Measurements from ENCODE around the gene OSBP2.
"Not testable (repeated sequence)": the region's sequence is repeated elsewhere in the genome, so short reads cannot be mapped to it uniquely, and the experiment has no call there.

OSBP2 gene

DNA sequence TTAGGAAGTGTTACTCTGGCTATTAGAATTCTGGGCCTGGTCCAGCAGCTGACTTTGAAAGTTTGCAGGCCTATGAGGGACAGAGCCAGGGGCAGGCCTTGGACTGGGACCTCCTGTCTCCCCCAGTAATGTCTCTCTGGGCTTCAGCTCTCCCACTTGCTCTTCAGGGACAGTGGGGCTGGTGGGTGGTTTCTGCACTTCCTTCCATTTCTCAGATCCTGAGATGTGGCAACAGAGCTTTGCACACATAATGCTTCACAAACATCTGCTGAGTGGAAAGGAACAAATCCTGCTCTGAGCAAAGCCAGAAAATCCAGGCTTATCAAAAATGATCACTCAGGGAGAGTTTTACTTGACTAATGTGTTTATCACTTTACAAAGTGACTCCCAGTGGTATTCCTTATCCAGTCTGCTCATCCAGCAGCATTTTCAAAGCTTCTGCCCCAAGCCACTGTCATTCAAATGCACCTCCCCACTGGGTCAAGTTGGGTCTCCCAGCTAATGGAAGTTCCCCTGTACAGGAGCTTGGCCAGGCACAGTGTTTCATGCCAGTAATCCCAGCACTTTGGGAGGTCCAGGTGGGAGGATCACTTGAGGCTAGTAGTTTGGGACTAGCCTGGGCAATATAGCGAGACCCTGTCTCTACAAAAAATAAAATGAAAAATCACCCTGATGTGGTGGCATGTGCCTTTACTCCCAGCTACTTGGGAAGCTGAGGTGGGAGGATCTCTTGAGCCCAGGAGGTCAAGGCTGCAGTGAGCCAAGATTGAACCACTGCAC is 13.5 kb upstream of the OSBP2 start:
- DNase-seq, result no peak

DNA sequence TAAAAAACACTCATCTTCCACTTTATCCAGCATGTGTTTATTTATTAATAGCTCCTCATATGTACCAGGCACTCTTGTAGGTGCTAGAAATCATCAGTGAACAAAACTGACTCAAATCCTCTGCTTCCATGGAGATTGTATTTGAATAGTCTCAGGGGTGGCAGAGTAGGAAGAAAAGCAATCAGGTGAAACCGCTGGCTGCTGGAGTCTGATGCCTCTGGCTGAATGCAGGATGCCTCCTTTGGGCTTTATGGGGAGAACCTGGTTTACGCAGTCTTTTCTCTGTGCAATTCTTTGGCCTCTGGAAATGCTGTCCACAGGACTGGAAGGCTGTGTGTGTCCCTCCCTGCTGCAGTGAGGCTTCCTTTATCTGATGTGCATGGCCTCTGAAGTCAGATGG is 12.8 kb upstream of the OSBP2 start:
- DNase-seq, result no peak

DNA sequence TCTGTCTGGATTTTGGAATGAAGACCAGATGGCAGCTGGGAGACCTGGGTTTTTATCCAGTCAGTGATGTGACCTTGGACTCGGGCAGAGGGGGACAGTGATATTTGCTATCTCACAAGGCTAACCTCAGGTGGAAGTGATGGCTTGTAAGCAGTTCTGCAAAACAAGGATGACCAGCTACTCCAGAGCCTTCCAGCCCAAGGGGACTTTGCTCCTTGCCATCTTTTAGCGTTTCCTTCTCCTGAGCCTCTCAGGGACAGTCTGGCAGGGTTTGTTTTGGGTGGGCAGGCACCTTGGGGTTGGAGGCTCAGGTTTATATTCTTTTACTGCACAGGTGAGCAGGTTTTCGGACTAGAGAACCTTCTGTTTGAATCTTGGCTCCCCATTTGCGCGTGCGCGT is 9.5 kb upstream of the OSBP2 start:
- no peak for DNase-seq

DNA sequence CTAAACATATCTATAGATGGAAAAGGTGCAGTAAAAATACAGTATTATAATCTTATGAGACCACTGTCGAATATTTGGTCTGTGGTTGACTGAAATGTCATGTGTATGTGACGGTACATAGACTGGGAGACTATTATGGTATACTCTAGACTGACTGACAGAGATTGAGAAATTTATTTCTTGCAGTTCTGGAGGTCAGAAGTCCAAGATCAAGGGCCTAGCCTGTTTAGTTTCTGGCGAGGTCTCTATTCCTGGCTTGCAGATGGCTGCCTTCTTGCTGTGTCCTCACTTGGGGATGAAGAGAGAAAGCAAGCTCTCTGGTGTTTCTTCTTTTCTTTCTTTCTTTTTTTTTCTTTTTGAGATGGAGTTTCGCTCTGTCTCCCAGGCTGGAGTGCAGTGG is 7.3 kb upstream of the OSBP2 start:
- no peak for DNase-seq

DNA sequence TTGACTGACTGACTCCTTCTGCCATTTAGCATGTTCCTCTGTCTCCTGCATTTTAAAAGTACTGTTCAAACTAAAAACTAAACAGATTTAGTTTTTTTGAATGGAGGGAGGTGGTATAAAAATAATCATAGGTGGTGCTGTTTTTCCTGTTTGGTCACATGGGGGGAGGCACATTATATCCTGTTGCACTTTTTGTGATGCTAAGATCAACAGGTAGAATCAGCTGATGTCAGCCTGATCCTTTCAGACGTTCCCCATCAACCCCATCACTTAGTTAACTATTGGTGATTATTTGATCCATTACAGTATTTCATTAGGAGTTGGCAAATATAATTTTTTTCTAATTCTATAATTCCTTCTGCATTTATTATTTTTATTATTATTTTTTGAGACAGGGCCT is 5.1 kb upstream of the OSBP2 start:
- DNase-seq, result no peak

DNA sequence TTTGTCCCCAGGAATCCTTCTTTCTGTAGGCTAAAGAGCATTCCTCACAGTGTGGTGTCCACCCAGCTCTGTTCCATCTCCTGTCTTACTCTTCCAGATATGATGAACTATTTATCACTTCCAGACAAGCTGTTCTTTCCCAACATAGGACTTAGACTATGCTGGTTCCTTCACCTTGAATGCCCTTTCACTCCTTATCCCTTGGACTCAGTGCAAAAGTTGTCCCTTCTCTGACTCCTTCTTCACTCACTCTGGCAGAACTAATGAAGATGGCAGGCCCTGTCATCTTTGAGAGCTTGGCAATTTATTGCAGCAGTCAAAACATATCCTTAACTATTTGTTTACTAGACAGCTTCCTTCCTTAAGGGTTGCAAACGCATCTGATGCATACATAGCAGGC is 3.5 kb upstream of the OSBP2 start:
- no peak for DNase-seq

DNA sequence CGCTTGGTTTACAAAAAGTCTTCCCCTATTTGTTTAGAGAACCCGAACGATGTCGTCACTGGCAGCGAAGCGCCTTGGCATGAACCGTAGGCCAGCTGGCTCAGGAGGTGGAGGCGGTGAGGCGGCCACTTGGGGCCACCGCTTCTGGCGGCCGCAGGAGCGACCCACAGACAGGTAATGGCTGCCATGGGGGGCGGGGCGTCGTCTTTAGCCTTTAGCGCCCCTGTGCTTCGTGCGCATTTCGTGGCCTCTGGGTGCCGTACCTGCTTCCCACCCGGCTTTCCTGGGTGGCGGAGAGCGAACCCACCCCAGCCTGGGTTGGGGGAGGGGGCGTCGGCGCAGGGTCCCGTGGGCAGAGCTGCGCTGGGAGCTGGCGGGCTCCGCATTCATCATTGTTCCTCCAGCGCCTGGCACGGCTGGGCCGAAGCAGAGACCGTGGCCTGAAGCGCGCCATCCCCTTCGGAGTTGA is 469 bp upstream of the OSBP2 start:
- peak; percentile 89 for DNase-seq

DNA sequence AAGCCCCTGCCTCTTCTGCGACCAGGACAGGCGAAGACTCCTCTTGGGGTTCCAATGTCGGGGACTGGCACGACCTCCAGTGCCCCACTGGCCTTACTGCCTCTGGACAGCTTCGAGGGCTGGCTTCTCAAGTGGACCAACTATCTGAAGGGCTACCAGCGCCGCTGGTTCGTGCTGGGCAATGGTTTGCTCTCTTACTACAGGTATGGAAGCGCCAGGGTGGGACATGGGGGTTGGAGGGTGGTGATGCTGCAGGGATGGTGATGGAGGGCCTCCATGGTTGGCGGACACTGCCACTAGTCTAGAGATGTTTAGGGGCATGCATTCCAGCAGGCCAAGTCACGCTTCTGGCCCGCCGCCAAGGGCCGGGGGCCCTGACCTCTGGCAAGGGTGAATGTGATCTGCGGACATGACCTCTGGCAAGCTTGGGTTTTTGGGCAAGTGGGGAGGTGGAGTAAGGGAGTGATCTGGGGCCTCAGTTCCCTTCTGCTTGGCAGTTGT is 727 bp downstream of the OSBP2 start:
- no peak for DNase-seq

DNA sequence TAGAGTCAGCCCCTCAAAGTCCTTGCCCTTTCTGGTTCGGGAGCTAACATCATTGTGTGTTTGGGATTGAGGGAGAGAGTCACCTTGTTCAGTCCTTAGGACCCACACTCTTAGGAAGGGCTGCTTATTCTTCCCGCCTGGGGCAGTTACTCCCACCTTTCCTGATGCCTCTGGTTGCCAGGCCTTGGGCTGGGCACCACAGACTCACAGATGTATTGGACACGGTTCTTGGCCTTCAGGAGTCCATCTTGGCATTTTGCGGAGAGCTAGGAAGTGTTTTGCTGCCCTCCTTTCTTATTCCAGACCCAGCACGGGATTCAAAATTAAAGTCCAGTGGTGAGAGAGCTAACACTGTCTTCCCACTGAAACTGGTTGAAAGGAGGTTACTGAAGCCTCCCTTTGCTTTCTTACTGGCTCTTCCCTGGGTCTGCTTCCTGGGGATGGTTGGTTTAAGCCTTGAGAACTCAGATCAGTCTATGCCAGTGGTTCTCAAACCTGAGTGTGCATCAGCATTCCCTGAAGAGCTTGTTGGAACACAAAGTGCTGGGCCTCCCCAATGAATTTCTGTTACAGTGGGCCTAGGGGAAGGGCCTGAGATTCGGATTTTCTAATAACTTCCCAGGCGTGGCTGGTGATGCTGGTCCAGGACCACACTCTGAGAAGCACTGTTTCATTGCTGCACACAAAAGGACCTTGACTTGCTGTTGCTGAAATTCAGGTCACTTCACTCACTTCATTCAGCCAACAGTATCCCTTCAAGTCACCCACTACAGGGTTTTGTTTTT is 1.4 kb downstream of the OSBP2 start:
- DNase-seq, result no peak

DNA sequence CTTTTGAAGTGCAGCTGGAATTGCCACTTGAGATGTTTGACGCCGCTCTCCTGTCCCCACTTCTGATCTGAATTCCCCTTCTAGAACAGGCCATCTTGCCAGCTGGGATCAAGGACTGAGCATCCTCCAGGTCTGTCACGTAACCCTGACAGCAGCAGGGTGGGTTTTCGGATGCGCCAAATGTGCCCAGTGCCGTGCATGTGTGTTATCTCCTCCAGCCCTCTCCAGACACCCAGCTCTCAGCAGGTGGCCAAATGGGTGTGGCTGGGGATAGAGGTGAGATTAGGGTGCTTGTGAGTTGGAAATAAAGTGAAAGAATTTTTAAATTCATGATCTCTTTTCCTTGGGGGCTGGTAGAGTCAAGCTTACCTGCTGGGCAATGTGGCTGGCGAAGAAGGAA is 3.3 kb downstream of the OSBP2 start:
- no peak for DNase-seq

DNA sequence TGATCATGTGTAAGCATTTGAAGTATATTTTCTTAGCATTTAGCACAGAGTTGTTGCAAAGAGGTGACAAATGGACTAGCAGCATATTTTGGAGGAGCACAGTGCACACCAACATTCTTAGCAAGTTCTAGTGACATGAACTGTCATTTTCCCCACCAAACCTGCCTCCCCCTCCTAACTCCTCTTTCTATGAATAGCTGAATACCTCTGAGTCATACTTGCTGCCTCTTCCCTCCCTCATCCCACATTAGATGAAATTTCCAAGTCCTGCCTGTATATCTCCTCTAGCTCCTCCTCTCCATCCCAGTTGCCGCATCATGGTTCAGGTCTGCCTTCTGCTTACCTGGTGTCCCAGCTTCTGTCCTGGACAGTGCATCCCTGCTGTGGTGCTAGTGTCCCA is 7.2 kb downstream of the OSBP2 start:
- DNase-seq, result no peak

DNA sequence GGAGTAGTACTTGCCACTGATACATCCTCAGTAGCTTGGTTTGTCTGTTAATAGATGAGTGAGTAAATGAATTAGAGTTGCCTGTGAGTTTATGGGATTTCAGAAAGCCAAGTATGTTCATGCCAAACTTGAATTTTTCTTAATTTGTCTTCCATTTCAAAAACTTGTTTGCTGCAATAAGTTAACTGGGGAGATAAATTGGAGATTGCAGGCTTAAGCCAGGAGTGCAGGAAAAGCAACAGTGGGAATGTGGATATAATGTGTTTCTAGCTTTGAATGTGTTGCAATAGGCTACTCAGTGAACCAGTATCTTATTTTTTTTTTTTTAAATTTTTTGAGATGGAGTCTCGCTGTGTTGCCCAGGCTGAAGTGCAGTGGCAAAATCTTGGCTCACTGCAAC is 8.2 kb downstream of the OSBP2 start:
- no peak for DNase-seq

DNA sequence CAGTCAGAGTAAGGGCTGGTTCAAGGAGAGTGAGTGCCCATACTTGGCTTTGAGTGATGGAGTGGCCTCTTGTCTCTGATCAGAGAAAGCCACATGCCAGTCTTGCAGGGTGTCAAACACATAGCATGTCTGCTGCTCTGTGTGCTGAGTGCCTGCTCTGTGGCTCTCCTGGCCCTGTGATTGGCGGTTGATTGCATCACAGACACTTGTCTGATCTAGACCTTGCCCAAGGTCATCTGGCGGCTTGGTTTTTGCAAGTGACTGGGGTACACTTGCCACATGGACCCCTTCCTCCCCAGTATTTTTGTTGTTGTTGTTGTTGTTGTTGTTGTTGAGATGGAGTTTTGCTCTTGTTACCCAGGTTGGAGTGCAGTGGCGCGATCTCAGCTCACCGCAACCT is 10.3 kb downstream of the OSBP2 start:
- no peak for DNase-seq

DNA sequence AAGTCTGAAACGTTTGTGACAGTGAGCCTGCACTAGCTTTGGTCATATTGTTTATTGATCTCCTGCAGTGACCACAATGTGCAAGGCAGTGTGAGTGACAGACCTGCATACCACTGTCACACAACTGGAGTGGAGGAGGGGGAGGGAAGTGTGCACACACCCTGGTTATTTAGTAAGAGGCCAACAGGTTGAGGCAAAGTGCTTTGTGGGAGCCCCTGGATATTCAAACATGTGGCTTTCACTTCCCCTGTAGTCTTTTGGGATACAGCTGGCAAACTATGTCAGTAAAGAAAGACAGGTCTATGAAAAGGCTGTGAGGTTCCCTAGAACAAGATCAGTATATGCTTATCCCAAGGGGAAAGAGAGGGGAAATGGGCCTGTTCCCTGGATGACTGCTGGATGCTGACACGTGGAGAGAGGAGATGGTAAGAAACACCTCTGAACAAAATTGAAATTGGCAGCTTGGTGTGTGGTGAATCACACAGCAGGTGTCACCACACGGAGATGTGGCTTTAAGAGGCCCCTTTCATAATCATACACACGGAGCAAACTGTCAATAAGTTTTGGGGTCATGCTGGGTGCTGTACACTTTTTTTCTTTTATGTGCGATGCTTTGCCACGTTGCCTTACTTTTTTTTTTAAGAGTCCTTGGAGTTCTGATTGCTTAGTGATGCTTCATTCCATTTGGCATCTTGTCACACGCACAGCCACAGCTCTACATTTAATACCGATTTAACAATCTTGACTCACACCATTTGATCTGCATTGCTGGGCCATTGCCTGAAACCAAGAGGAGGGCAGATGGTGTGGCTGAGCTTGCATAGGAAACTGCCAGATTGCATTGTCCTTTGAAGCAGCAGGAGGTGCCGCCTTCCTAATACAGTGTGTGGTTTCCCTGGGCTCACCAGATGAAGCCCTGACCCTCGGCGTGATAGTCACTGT is 11.3 kb downstream of the OSBP2 start:
- peak; percentile 65 for DNase-seq

DNA sequence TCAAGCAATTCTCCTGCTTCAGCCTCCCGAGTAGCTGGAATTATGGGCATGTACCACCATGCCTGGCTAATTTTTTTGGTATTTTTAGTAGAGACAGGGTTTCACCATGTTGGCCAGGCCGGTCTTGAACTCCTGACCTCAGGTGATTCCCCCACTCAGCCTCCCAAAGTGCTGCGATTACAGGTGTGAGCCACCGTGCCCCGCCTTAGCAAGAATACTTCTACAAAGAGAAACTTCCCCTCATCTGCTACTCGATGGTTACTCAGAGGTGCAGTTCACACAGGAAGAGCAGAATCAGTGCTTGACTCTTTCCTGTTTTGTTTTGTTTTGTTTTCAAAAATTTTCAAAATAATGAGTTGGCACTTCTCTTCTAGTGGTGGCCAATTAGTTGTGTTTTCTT is 15.3 kb downstream of the OSBP2 start:
- not testable (repeated sequence) for DNase-seq

DNA sequence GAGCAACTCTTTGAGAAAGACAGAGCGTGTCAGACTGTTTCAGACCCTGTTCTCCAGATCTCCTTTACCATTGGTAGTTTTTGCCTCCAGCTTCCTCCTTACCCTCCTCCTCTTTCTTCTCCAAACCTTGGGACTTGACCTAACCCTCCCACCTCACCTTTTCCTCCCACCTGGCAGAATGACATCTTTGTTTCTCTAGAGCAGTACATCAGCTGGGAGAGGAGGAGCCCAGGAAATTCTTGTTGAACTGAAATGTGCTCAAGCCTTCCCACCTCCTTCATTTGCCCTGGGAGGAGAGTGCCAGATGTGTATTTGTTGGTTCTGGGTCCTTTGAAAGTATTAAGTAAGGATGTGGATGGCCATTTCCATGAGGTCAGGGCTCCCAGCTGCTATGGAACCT is 17.4 kb downstream of the OSBP2 start:
- DNase-seq, result no peak

DNA sequence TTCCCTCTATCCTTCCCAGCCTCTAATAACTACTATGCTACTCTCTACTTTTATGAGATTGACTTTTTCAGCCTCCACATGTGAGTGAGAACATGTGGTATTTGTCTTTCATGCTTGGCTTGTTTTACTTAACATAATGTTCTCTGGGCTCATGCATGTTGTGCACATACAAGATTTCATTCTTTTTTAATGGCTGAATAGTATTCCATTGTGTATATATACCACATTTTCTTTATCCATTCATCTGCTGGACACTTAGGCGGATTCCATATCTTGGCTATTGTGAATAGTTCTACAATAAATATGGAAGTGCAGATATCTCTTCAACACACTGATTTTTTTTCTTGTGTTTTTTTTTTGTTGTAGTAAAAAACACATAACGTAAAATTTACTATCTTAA is 19.4 kb downstream of the OSBP2 start:
- no peak for DNase-seq

DNA sequence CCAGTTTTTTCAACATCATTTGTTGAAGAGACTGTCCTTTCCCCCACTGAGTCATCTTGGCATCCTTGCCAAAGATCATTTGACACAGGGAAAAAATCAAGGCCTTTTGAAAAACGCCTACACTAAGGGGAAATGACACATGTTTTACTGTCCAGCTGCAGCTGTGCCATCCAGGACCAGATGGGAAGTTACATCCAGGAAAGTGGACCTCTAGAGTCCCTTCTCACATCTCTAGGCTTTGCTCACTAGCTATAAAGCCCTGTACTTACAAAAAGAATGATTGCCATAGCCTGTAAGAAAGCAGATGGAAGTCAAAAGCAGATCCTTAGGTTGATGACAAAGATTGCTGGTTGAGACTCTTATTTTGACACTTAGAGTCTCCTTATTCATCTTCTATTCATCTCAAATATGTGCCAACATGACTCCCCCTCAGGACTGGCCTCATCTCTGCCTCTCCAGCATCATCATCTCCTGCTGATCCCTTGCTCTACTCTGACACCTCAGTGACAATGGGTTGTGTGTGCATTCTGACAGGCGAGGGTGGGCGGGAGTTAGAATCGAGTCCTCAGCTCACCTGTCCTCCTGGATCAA is 22.8 kb downstream of the OSBP2 start:
- peak; percentile 20 for DNase-seq

DNA sequence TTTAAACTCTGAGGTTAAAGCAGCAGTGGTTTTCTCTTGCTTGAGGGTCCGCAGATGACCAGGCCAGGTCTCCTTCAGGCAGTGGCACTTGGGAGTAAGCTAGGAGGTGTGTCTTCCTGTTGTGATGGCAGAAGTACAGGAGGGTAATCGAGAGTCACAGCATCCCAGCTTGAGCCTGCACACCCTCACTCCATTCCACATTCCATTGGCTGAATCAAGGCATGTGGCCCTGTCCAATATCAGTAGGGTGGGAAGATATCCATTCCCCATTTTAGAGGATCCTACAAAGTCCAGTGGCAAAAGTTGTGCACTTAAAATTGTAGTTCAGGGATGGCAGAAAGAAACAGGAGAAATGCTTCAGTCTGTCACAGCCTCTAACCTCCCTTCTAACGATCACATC is 23.3 kb downstream of the OSBP2 start:
- DNase-seq, result no peak

DNA sequence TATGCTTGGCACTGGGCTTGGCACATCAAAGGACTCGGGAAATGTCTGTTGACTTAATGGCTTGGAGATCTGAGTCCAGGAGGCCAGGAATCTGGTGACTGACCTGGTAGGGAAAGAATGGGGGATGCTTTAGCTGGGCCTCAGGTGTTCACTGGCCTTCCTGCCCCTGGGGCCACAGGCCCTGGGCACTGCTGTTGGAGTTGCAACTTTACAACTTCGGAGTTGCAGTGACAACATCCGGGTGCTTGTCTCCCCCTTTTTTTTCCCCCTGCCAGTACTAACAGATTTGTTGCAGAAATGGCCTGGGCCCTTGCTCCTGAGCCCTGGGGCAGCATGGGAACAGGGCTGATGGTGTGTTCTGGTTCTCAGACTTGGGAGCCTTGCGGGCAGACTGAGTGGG is 23.8 kb downstream of the OSBP2 start:
- DNase-seq, result no peak

DNA sequence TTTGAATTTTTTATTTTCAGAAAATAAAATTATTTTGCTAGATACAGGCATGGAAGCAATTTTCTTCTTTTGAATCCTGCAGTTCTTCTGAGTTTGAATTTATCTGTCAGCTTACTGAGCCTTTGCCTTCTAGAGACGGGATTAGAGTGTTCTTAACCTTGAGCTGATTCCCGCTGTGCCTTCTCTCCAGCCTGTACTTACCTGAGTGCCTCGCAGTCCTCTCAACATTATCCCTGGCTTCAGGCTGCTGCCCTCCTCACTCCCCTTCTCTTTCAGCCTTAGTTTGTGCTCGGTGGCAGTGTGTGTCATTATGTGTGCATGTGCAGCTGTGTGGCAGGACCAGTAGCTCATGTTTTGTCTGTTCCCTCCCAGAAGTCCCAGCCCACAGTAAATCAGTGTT is 24.3 kb downstream of the OSBP2 start:
- DNase-seq, result no peak

DNA sequence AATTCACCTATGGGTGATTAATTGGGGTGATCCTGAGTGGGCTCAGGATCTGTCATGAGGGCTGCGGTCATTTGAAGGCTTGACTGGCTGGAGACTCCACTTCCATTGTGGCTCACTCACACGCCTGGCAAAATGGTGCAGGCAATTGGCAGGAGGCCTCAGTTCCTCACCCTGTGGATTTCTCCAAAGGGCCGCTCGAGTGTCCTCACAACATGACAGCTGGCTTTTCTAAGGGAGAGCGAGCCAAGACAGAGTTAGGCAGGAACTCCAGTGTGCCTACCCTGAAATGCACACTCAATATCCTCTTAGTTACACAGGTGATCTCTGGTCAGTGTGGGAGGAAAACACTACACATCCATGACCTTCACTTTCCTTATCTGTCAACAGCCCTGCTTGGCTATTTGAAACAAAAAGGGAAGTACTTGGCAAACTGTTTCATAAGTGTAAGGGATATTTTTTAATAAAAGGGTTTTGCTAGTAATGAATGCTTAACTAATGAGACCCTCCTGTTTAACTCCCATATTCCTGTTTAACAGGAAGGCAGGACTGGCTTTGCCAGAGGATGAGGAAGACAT is 25.7 kb downstream of the OSBP2 start:
- DNase-seq, result no peak

All from eye (tissue), 1 donor.